Retinal pigment epithelial cell (primary cell): ENCODE results near the gene RPTOR.

Source experiments
- DNase-seq: peaks from one replicate; pipeline ENCODE4 v3.0.0-alpha.2; 2010; ENCODE audit warnings: low read depth
- H3K4me3 ChIP-seq: 2 replicates; pipeline ENCODE4 v1.5.1; 2011; ENCODE audit warnings: mild to moderate bottlenecking, low read length, control low read depth, moderate library complexity
- CTCF ChIP-seq: conservative IDR thresholded peaks from 2 replicates; pipeline ENCODE4 v1.5.1; 2011; ENCODE audit warnings: low read depth, low read length, control low read depth, inconsistent platforms

The RPTOR gene

GRCh38 chr17:80746262-80746935 lies 201.8 kb downstream of the RPTOR start:
- DNase-seq, result no peak
- no peak for TF ChIP-seq CTCF
- H3K4me3 ChIP-seq, result no peak overlapping the region

DNA sequence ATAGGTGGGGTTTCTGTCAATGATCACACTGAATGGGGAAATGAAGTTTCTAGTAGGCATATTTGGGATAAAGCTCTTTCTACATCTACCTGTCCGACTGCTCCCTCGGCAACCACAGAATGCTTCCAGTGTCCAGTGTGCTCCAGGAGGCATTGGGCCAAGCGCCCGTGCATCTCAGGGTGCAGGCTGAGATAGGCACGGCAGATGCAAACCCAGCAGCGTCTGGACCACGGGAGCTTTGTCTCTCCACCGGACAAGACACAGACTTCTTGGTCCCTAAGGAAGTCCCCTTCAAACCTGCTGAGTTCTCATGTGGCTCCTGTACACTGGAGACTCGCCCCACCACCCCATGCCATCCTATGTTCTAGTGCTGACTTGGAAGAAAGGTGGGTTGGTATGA lies 202.8 kb downstream of the RPTOR start:
- TF ChIP-seq CTCF, result no peak
- DNase-seq, result no peak
- H3K4me3 ChIP-seq, result no peak overlapping the region

GRCh38 chr17:80749611-80750010 lies 205.0 kb downstream of the RPTOR start:
- TF ChIP-seq CTCF, result no peak
- H3K4me3 ChIP-seq, result no peak overlapping the region

GRCh38 chr17:80750263-80750662 lies 205.6 kb downstream of the RPTOR start:
- DNase-seq, result no peak
- H3K4me3 ChIP-seq, result no peak overlapping the region
- no peak for TF ChIP-seq CTCF

More at GRCh38 chr17:80749611-80750010, 205.0 kb downstream of the RPTOR start:
- no peak for DNase-seq

GRCh38 chr17:80751070-80751945 lies 206.7 kb downstream of the RPTOR start:
- H3K4me3 ChIP-seq, result no peak overlapping the region
- no peak for TF ChIP-seq CTCF
- DNase-seq, result no peak

- no peak overlapping the region for H3K4me3 ChIP-seq
- no peak for DNase-seq
- no peak for TF ChIP-seq CTCF
Observed at GRCh38 chr17:80751946-80752581, 207.4 kb downstream of the RPTOR start.
